ENCODE results near the gene ITGB3.
A peak's percentile ranks its signal among the peaks of the same experiment; 100 is the strongest.

Gene ITGB3

DNA sequence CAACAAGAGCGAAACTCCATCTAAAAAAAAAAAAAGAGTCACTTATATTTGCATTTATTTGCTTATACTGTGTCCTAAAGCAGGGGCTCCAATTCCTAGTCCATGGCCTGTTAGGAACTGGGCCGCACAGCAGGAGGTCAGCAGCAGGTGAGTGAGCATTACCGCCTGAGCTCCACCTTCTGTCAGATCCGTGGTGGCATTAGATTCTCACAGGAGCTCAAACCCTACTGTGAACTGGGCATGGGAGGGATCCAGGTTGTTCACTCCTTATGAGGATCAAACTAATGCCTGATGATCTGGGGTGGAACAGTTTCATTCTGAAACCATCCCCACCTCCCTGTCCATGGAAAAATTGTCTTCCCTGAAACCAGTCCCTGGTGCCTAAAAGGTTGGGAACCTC lies 24.9 kb downstream of the ITGB3 start:
- DNase-seq, result no peak

DNA sequence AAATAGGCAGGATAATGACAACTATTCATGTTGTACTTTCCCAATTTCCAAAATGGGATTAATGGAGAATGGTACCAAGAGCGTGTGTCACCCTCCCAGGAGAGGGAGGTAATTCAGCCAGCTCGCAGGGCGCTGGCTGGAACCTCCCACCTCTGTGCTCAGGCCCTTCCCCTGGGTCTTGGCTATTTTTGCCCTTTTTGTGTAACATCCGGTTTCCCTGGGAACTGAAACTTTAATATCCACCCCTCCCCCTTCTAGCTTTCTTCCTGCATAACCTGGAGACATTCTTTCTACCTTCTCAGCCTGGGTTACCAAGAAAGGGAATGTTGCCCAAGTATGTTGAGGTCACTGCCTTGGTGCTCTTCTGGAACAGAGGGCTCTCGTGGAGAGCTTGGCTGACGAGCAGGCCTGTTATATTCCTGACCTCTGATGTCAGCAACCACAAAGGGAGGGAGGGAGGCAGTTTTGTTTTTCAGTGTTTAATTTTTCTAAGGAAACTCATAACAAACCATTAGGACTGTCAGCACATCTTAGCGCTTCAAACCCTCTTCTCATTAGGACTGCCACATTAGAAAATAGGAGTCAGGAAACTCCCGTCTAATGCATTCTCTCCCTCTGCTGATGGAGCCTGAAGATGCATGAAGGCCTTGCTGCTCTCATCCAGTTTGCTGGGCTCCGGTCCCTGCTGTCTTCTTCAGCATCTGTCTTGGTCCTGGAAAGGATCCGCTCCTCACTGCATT lies 25.6 kb downstream of the ITGB3 start:
- peak; percentile 82 for DNase-seq

- no peak for DNase-seq
Measured at GRCh38 chr17:47280072-47280811, 26.6 kb downstream of the ITGB3 start.

- peak; percentile 55 for DNase-seq
Measured at GRCh38 chr17:47281216-47281615, 27.6 kb downstream of the ITGB3 start.

DNA sequence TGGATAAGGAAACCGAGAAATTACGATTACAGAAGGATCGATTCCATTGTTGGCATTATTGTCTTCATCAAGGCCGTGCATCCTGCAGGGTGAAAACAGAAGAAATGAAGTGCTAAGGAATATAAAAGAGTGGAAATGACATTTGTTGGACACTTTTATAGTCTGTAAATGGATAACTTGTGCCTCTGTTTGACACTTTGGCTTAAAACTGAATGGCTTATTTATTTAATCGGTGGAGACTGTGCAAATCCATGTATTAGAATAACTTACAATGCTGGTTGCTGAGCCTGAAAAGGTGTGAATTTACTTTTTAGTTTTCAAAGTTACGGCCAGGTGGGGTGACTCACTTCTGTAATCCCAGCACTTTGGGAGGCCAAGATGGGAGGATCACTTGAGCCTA lies 31.4 kb downstream of the ITGB3 start:
- no peak for DNase-seq

DNA sequence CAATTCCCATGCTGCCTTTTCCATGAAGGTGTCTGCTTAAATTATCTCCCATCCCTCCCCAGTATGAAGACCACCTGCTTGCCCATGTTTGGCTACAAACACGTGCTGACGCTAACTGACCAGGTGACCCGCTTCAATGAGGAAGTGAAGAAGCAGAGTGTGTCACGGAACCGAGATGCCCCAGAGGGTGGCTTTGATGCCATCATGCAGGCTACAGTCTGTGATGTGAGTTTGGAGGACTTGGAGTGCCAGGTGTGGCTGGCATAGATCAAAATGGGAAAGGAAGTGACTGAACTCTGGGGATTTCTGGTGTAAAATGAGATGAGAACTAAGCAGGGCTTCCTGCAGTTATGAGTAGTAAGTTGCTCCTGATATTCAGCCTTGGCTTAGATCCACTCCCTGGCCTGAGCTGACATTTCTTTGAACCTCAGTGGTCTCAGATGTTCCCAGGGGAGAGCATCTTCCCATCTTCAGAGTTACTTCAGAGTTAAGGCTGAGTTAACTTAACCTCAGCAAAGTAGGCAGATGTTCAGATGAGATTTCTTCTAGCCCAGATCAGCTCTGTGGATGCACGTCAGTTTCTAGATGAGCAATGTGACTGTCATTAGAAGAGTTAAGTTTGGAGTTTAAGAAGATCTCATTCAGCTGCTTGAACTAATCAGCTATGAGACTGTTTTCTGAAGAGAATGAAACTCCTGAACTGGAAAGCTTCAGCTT lies 32.7 kb downstream of the ITGB3 start:
- DNase-seq, result no peak

DNA sequence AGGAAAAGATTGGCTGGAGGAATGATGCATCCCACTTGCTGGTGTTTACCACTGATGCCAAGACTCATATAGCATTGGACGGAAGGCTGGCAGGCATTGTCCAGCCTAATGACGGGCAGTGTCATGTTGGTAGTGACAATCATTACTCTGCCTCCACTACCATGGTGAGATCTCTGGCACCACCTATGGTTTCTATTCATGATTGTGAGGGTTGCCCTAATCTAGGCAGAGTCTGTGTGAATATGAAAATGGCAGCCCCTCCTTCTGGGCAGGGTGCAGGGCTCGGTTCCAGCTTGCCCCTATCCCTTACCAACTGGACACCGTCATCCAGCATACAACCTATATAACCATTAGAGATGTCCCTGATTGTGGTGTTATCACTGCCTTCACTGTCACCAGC lies 33.4 kb downstream of the ITGB3 start:
- no peak for DNase-seq

GRCh38 chr17:47287639-47288038 lies 34.0 kb downstream of the ITGB3 start:
- no peak for DNase-seq

GRCh38 chr17:47288531-47289116 lies 35.0 kb downstream of the ITGB3 start:
- peak; percentile 13 for DNase-seq

DNA sequence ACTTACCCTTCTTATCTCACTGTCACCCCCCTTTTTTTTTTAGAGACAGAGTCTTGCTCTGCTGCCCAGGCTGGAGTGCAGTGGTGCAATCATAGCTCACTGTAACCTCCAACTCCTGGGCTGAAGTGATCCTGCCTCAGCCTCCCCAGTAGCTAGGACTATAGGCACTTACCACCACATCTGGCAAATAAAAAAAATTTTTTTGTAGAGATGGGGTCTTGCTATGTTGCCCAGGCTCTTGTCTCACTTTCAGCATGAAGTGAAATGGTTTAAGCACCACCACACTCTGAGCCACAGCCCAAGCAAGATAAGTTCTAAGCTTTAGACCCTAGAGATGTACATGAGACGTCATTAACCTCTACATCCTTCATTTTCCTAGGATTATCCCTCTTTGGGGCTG lies 35.7 kb downstream of the ITGB3 start:
- DNase-seq, result no peak

GRCh38 chr17:47290870-47291241 lies 37.2 kb downstream of the ITGB3 start:
- no peak for DNase-seq

DNA sequence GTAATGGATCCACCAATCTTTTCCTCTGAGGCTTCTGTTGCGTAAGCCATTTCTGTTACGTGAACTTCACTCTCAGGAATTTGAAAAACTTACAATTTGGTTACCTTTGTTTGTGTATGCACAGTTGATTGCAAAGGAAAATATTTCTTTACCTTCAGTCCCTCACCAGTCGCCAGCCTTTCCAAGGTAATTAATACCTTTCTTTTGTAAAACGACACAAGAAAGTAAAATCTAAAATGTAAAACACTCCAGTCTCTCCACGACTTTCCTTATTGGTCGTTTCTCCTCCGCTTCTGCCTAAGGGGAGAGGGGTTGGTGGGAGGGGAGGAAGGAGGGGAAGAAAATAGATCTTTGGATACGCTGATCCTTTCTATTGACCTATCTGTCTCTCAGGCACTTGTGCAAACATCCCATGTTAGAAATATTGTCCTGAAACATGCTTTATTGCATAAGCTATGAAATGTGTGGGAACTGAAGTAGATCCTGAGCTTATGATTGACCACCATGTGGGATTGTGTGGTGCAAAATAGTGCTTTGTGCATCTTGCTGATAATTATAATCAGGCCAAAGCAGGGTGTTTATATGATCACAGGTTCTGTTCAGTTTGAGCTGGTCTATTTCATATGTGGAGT lies 37.7 kb downstream of the ITGB3 start:
- no peak for DNase-seq

DNA sequence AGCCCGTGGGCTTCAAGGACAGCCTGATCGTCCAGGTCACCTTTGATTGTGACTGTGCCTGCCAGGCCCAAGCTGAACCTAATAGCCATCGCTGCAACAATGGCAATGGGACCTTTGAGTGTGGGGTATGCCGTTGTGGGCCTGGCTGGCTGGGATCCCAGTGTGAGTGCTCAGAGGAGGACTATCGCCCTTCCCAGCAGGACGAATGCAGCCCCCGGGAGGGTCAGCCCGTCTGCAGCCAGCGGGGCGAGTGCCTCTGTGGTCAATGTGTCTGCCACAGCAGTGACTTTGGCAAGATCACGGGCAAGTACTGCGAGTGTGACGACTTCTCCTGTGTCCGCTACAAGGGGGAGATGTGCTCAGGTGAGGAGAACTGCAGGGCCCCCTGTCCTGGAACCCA lies 38.6 kb downstream of the ITGB3 start:
- DNase-seq, result no peak

DNA sequence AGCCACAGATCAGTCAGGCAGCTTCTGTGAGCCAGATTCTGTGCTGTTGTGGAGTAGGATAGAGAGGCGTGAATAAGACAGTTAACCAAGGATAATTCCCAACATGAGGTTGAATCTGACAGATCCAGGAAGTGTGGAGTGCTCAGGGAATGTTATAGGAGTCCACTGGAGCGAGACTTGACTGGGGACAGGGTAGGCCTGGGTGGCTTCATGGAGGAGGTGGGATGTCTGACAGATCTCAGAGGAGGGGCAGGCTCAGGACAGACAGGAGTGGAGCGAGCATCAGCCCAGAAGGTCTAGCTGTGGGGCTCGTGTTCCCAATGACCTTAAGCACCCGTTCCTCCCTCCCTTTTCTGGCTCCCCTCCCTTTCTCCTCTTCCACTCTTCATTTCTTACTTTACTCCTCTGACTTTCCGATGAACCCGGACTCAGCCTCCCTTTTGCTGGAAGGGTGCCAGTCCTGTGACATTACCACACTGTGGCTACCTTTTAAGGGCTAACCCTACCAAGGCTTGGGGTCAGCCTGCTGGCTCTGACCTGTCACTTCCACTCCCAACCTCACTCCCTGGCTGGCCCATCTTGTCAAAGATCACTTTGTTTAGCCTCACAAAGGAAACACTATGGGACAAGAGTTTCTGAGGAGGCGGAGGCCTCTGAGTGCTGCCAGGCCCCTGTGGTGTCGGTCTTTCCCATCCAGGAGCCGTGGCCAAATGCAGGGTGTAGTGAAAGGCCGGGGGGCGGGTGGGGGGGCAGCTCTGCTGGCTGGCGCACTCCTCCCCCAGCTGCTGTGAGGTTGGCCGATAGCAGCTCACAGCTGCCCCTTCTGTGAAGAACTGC lies 41.6 kb downstream of the ITGB3 start:
- DNase-seq, result no peak

DNA sequence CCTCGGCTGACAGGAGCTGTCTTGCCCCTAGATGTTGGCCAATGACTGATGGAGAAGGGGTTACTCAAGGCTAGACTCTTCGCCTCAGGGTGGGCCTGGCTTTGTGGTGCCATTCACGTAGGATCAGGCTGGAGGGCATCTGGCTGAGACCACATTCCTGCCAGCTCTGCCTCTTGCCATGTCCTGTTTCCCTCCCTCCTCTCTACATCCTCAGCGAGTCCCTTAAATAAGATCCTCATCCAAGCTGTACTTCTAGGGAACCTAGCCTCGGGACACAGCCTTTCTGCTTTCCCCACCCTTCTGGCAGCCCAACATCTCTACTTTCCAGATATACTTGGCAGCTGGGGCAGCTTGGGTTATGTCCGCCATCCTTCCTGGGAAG lies 42.2 kb downstream of the ITGB3 start:
- no peak for DNase-seq

DNA sequence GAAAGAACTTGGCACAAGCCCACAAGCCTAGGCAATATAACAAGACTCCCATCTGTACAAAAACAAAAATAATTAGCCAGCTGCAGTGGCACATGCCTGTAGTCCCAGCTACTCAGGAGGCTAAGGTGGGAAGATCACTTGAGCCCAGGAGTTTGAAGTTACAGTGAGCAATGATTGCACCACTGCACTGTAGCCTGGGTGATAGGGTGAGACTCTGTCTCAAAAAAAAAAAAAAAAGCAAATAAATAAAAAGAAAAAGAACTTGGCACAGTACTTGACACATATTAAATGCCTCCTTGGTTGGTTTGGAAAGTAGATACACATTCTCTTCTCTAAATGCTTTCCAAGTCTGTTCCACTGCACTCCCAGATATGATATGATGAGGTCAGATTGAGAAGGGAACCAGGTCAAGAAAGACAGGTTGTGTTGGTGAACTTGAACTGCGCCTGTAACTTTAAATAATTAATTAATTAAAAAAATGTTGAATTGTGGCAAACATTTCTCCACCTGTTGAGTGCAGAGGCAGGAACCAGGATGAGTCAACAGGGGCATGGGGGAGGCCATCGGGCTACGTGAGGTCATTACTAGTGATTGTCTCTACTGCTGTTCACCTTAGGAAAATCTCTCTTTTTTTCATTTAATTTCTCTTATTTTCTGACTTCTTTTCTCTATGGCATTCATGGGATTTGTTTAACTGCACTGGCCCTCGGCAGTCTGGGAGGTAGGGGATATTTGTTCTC lies 44.2 kb downstream of the ITGB3 start:
- no peak for DNase-seq

DNA sequence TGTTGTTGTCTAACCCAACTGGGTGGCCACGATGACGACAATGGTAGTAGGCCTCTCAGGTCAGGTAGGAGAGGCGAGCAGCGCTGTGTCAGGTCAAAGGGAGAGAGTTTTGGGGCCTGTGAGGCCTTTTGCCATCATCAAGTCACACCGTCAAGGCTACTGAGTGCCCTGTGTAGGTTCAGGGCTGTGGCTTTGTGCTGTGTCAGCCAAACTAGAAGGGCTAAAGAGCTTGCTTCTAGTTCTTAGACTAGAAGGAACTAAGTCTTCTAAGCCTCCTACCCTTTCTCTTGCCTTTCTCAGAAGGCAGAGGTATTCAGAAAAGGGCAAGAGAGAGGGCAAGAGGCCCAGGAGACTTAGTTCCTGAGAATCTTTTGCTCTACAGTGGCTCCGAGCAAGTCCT lies 45.1 kb downstream of the ITGB3 start:
- DNase-seq, result no peak

DNA sequence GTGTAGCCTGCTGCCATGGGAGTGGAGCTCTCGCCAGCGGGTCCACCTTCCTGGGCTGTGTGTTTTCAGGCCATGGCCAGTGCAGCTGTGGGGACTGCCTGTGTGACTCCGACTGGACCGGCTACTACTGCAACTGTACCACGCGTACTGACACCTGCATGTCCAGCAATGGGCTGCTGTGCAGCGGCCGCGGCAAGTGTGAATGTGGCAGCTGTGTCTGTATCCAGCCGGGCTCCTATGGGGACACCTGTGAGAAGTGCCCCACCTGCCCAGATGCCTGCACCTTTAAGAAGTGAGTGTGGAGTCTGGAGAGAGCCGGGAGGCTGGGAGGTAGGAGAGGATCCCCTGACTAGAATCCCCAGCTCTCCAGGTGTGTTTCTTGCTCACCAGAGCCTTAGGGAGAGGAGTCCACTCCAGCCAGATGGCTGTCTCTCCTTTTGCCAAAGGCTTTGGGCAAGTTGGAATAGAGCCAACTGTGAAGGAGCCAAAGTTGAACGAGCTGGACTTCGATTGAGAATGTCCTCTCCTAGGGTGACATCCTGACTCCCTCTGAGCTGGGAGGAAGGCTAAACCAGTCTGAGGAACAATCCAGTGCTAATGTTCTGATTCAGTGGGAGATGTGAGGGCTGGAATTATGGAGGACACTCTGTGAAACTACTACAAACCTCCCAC lies 45.7 kb downstream of the ITGB3 start:
- DNase-seq, result no peak

DNA sequence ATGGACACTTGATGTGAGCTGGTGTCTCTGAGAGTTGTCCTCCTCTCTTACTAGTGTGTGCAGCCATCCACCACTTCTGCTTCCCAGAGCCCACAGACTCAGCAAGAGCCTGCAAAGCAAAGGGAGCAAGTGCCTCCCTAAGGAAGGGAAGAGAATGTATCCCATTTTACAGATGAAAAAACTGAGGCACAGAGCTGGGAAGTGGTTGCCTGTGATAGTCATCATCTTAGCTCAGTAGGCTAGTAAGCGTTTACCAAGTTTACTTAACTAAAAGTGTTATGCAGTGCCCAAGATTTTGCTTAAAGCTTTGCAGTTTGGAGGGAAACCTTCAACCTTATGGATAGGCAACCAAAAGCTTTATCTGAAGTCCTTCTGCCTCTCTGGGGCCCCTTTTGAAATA lies 47.1 kb downstream of the ITGB3 start:
- DNase-seq, result no peak

- no peak for DNase-seq
Measured at GRCh38 chr17:47301161-47301560, 47.5 kb downstream of the ITGB3 start.

DNA sequence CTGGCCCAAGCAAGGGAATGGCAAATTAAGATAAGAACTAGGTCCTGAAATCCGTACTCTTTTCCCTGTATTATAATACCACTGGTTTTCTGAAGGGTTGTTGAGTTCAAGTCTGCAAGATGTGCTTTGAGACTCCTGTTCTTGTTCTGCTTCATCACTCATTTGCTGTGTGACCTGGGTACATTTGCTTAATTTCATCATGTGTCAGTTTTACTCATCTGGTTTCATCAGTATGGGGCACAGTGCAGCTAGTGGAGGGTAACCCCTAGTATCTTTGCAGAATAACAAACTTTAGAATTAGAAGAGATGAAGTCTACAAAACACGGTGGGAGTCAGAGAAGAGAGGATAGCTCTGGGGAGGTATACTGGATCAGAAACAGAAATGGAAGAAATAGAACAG lies 48.2 kb downstream of the ITGB3 start:
- DNase-seq, result no peak
